Stimulated activated memory B cell treated with anti-CD40 and anti-IgM and Interleukin-4, amounts not matched to agents 10 μg/mL and 1 μg/mL and 100 μg/mL, for 72 hours (primary cell): ENCODE results near the gene NPHP4.
A peak's percentile ranks its signal among the peaks of the same experiment; 100 is the strongest.

Source experiments
- ATAC-seq: fragments of 150-1000 bp; cut with Tn5 transposase; 2 replicates; pipeline ENCODE4 v1.10.0; 2021
- H3K27ac Mint-ChIP-seq: one replicate; pipeline ENCODE4 v1.8.0; 2022; ENCODE audit warnings: mild to moderate bottlenecking, mixed read lengths
- H3K27me3 Mint-ChIP-seq: one replicate; pipeline ENCODE4 v1.8.0; 2022; ENCODE audit warnings: mixed read lengths
- H3K36me3 Mint-ChIP-seq: one replicate; pipeline ENCODE4 v1.8.0; 2022; ENCODE audit warnings: mixed read lengths
- H3K4me1 Mint-ChIP-seq: one replicate; pipeline ENCODE4 v1.8.0; 2022; ENCODE audit warnings: mixed read lengths
- H3K4me3 Mint-ChIP-seq: one replicate; pipeline ENCODE4 v1.8.0; 2022; ENCODE audit warnings: mild to moderate bottlenecking, moderate library complexity, mixed read lengths
- H3K9me3 Mint-ChIP-seq: one replicate; pipeline ENCODE4 v1.8.0; 2022; ENCODE audit warnings: mixed read lengths

The NPHP4 gene

GRCh38 chr1:6000444-6001288, 8.4 kb upstream of the NPHP4 start:
- peaks cover 6% of the 10 kb centered on the region for H3K36me3 Mint-ChIP-seq
- peaks cover 12% of the 10 kb centered on the region for H3K4me1 Mint-ChIP-seq
- H3K27ac Mint-ChIP-seq, result no peak overlapping the region
- H3K9me3 Mint-ChIP-seq, result no peaks in the 10 kb centered on the region
- no peak overlapping the region for H3K4me3 Mint-ChIP-seq
- no peak for ATAC-seq
- no peaks in the 10 kb centered on the region for H3K27me3 Mint-ChIP-seq

- H3K4me1 Mint-ChIP-seq, result peaks cover 17% of the 10 kb centered on the region
- H3K27me3 Mint-ChIP-seq, result no peaks in the 10 kb centered on the region
- H3K4me3 Mint-ChIP-seq, result no peak overlapping the region
- H3K36me3 Mint-ChIP-seq, result peaks cover 6% of the 10 kb centered on the region
- no peaks in the 10 kb centered on the region for H3K9me3 Mint-ChIP-seq
- ATAC-seq, result no peak
- H3K27ac Mint-ChIP-seq, result no peak overlapping the region
Measured at GRCh38 chr1:5999711-6000443, 7.7 kb upstream of the NPHP4 start.

GRCh38 chr1:5998906-5999301, 6.7 kb upstream of the NPHP4 start:
- Mint-ChIP-seq H3K27ac (no peak overlapping the region), H3K9me3 (no peaks in the 10 kb centered on the region), H3K27me3 (no peaks in the 10 kb centered on the region), H3K4me1 (peaks cover 27% of the 10 kb centered on the region), H3K4me3 (no peak overlapping the region), H3K36me3 (peaks cover 6% of the 10 kb centered on the region)
- ATAC-seq, result no peak

DNA sequence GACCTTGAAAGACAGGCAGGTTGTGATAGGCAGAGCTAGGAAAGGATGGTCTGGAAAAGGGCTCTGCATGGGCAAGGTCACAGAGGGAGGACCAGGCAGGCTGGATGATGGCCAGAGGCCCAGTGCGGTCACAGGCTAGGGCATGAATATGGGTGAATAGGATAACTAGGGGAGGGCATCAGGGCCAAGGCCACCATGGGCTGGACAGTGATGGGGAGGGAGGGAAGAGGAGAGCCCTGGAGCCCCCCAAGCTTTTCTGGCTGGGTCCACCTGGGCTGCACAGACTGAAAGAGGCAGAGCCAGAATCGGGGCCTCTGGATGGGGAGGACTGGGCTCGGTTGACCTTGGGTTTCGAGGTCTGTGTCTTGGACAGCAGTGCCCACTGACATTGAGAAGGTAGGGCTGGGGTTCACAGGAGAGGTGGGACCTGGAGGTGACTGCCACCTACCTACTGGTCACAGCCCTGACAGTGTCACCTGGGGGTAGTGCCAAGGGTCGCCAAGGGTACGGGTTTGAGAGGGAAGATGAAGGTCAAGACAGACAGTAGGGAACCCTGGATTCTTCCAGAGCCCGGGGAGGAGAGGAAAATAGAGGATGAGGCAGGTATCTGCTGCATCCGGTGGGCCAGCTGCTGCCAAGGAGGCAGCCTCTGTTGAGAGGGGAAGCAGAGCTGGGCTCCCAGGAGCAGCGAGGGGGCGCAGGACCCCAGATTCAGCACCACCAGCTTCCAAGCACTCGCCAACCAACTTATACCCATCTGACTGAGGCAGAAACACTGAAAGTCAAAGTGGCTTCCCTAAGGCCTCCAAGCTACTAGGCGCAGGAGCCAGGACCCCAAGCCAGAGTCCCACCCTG, 6.1 kb upstream of the NPHP4 start:
- ATAC-seq, result no peak
- H3K9me3 Mint-ChIP-seq, result no peaks in the 10 kb centered on the region
- peaks cover 2% of the 10 kb centered on the region for H3K36me3 Mint-ChIP-seq
- H3K27ac Mint-ChIP-seq, result no peak overlapping the region
- H3K4me1 Mint-ChIP-seq, result peaks cover 33% of the 10 kb centered on the region
- H3K27me3 Mint-ChIP-seq, result no peaks in the 10 kb centered on the region
- H3K4me3 Mint-ChIP-seq, result no peak overlapping the region

GRCh38 chr1:5997316-5997715, 5.1 kb upstream of the NPHP4 start:
- Mint-ChIP-seq H3K36me3 (no peaks in the 10 kb centered on the region), H3K27me3 (no peaks in the 10 kb centered on the region), H3K4me3 (no peak overlapping the region), H3K9me3 (no peaks in the 10 kb centered on the region), H3K27ac (no peak overlapping the region), H3K4me1 (peaks cover 37% of the 10 kb centered on the region)
- no peak for ATAC-seq

DNA sequence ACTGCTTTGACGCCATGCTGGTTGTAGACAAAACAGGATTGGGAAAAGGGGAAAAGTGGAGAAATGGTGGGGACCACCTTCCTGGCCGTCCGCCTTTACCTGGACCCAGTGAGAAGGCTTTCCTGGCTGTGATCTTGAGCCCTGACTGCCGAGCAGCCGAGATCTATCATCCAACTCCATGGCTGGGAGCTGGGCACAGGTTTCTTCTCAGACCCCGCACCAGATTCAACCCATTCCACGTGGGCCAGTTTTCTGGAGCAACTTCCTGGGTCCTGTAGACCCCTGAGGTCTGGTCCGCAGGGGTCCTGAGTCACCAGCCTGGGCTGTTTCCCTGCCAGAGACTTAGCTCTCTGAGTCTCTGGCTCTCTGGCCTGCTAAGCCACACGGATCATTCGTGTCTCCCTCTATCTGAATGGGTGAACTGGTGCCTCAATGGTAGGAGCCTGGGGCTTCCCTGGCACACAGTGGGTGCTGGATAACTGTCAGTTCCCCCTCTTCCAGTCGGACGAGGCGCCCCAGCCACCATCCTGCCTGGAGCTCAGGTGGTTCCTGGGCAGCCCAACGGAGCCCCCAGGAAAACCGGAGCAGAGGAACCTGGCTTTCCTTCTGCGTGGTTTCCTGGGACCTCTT, 4.5 kb upstream of the NPHP4 start:
- H3K27ac Mint-ChIP-seq, result no peak overlapping the region
- peaks cover 37% of the 10 kb centered on the region for H3K4me1 Mint-ChIP-seq

DNA sequence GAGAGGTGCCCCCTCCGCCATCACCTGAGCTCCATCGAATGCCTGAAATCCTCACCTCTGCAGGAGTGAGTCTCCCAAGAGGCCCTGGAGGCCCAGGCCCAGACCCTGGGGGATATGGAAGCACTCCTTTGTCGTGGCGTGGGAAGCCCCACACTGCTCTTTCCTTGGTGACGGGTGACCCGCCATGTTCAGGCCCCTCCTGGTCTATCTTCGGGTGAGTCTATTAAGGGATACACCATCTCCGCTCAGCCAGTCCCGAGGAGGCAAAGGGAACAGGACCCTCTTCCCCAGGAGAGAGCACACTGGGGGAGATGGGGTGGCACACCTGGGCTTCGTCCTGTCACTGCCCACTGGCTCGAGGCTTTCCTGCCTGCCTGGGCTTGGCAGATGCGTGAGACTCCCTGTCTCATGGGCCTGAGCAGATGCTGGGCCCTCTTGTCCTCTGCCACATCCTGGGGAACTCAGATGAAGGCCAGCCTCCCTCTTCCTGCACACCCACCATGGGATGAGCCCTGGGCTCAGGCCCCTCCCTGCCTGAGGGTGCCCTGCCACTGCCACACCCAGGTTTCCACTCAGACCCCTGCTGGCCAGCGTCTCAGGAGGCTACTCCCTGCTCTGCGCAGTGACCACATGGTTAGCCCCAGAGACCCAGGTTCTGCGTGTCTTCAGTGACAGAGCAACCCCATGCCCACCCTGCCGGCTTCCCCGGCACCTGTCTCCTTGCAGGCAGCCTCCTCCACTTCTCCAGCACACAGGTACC, 3.8 kb upstream of the NPHP4 start:
- H3K27ac Mint-ChIP-seq, result no peak overlapping the region
- H3K4me3 Mint-ChIP-seq, result no peak overlapping the region
- no peak for ATAC-seq
- H3K27me3 Mint-ChIP-seq, result no peaks in the 10 kb centered on the region
- no peaks in the 10 kb centered on the region for H3K36me3 Mint-ChIP-seq
- H3K9me3 Mint-ChIP-seq, result no peaks in the 10 kb centered on the region
- peaks cover 40% of the 10 kb centered on the region for H3K4me1 Mint-ChIP-seq

More for the DNA sequence above, 4.5 kb upstream of the NPHP4 start:
- H3K27me3 Mint-ChIP-seq, result no peaks in the 10 kb centered on the region
- ATAC-seq, result no peak
- no peak overlapping the region for H3K4me3 Mint-ChIP-seq
- no peaks in the 10 kb centered on the region for H3K36me3 Mint-ChIP-seq
- H3K9me3 Mint-ChIP-seq, result no peaks in the 10 kb centered on the region

- no peaks in the 10 kb centered on the region for H3K27me3 Mint-ChIP-seq
- H3K4me3 Mint-ChIP-seq, result peak overlapping the region; percentile 93
- H3K4me1 Mint-ChIP-seq, result peaks cover 49% of the 10 kb centered on the region
- H3K27ac Mint-ChIP-seq, result peak overlapping the region; percentile 70
- no peaks in the 10 kb centered on the region for H3K9me3 Mint-ChIP-seq
- ATAC-seq, result no peak
- no peaks in the 10 kb centered on the region for H3K36me3 Mint-ChIP-seq
Measured at GRCh38 chr1:5994713-5995621, 2.7 kb upstream of the NPHP4 start.

GRCh38 chr1:5993556-5994491, 1.6 kb upstream of the NPHP4 start:
- Mint-ChIP-seq H3K36me3 (no peaks in the 10 kb centered on the region), H3K9me3 (no peaks in the 10 kb centered on the region), H3K4me1 (peaks cover 51% of the 10 kb centered on the region), H3K4me3 (peak overlapping the region; percentile 93), H3K27ac (peak overlapping the region; percentile 70), H3K27me3 (no peaks in the 10 kb centered on the region)
- ATAC-seq, result no peak

GRCh38 chr1:5992814-5993555, 760 bp upstream of the NPHP4 start:
- Mint-ChIP-seq H3K4me1 (peaks cover 43% of the 10 kb centered on the region), H3K9me3 (no peaks in the 10 kb centered on the region), H3K27me3 (no peaks in the 10 kb centered on the region), H3K27ac (peak overlapping the region; percentile 70), H3K36me3 (no peaks in the 10 kb centered on the region), H3K4me3 (peak overlapping the region; percentile 93)
- ATAC-seq, result peak; percentile 13

DNA sequence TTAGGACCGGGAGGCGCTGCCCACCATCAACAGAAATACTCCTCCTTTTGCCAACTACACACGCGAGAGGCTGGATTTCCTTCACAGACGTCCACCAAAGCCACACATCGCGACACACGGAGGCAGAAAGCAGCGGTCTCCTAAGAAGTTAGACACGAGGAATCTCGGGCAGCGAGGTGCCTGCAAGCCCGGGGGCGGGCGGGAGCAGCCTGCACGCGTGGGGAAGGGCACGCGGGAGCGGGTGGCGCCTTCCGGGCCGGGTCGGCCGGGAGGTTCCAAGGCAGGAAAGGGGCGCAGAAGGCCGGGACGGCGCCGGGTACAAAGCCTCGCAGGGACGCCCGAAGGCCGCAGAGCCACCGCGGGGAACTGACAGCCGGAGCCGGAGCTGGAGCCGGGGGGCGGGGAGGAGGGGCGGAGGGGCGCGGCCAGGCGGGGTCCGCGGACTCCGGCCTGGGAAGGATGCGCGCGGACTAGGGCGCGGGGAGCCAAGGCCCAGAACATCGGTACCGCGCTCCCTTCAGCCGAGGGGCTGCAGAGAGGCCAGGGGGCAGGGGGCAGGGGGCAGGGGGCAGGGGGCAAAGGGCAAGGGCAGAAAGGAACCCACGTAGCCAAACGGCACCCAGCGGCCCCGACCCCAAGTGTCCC, 722 bp downstream of the NPHP4 start:
- Mint-ChIP-seq H3K9me3 (no peaks in the 10 kb centered on the region), H3K4me1 (peaks cover 39% of the 10 kb centered on the region), H3K27me3 (no peaks in the 10 kb centered on the region), H3K27ac (peak overlapping the region; percentile 70), H3K4me3 (peak overlapping the region; percentile 93), H3K36me3 (no peaks in the 10 kb centered on the region)
- ATAC-seq, result no peak

DNA sequence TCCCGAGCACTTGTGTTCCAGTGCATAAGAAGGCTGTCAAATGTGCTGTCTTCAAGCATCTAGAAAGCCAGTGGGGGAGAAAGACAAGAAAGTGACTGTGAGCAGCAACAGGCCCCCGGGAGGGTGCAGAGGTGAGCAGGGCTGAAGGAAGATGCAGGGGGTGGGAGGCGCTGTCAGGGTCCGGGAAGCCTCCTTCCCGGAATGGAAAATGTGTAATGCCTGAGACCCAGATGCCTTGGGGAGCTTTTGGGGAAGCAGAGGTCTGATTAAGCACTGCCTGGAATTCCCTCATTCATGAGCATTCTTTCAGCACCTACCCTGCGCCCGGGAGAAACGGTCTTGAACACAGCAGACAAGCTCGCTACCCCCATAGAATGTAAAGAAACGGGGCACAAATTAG, 1.3 kb downstream of the NPHP4 start:
- Mint-ChIP-seq H3K9me3 (no peaks in the 10 kb centered on the region), H3K27ac (peak overlapping the region; percentile 70), H3K4me1 (peaks cover 39% of the 10 kb centered on the region), H3K4me3 (peak overlapping the region; percentile 86), H3K36me3 (no peaks in the 10 kb centered on the region), H3K27me3 (no peaks in the 10 kb centered on the region)
- ATAC-seq, result no peak
